ENCODE results near the gene WWOX.

The WWOX gene

GRCh38 chr16:79181419-79181818 is 1082.0 kb downstream of the WWOX start:
- DNase-seq = no peak
- no peak for ATAC-seq

DNA sequence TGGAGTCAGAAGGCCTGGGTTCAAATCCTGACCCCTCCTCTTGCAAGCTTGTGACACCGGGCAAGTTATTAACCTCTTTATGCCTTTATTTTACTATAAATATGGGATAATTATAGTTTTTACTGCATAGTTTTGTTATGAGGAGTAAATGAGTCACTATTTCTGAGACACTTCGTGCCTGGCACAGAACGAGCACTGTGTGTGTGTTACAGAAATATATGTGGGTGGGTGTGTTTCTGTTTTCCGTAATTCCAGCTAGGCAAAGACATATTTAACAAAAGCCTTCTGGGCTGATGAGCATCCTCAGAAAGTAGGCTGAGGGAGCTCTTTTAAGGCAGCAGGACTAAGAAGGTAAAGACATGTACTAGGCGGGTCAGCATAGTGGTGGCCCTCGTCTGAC is 1083.2 kb downstream of the WWOX start:
- no peak for ATAC-seq
- DNase-seq = no peak

- ATAC-seq = no peak
- DNase-seq = no peak
Measured at GRCh38 chr16:79183571-79183970, 1084.1 kb downstream of the WWOX start.

DNA sequence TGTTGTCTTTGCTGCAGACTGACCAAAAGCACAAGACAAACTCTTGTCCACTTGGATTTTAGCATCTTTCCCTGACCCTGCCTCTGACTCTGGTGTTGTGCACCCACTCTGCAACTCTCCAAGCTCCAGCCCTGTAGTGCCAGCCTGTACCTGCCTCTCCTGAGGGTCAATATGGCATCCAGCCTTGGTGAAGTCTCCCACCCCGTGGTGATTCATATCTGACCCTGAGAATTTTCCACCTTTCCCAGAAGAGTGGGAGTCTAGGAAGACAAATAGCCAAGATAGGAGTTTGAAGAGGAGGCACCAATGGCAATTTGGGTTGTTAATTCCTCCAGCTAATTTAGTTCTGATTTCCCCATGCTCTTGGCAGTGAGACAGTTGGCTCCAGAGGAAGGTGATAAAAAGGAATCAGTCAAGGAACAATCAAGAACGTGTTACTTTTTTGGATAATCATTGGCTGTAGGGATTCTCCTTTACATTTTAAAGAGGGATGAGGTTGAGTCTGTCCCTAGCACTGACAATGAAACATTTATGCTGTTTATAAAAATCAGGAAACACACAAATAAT is 1085.1 kb downstream of the WWOX start:
- no peak for ATAC-seq

DNA sequence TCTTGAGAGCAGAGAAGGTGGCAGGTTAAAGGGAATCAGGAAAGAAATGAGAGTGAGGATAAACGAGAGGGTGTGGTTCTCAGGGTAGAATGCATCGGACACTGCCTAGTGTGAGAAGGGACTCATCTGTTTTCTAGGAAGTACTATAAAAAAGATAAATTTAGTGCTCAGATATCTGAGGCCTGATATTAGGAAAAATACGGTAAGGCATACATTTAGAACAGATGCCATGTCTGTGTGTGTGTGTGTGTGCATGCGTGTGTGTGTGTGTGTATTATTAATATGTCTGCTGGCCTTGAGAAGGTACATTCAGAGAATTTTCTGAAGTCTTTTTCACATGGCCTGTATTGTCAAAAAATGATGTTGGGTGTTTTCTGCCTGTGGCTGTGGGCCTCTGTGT is 1086.3 kb downstream of the WWOX start:
- ATAC-seq = no peak
- no peak for DNase-seq

More for the DNA sequence above, 1085.1 kb downstream of the WWOX start:
- no peak for DNase-seq

DNA sequence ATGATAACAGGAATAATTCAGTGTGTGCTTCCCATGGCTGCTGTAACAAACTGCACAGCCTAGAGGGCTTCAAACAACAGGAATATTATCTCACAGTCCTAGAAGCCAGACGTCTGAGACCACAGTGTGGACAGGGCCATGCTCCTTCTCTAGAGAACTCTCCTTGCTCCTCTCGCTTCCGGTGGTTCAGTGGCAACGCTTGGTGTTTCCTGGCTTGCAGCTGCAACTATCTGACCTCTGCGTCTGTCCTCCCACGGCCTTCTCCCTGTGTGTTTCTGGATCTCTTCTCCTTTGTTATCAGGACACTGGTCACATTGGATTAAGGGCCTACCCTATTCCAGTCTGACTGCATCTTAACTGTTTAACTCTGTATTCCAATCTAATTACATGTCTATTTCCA is 1086.7 kb downstream of the WWOX start:
- ATAC-seq (no peak), DNase-seq (no peak)

DNA sequence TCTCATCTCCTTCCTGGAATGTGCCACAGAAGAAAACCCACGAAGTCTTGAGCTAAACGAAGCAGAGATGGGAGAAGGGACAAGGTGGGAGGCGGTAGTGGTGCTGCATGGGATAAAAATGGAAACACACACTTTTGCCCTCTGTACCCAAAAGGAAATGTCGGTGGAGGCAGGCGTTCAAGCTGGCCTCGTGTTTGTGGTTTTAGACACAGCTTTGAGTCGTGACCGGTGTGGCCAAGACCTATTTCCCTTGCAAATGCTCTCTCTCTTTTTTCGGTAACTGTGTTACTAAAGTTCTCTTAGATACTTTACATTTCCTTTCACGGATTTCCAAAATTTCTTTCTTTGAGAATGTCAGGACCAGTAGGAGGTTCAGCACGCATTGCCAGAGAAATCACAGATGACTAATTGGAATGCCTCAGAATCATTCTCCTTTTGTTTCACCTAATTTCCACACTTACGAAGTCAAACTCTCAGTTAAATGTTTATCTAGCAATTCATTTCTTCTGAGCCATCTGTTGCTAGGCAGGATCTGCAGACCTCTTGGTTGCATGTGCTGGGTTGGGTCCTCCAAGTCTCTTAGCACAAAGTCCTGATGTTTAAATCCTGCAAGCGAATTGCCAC is 1088.8 kb downstream of the WWOX start:
- DNase-seq = no peak
- ATAC-seq = no peak

- no peak for DNase-seq
Measured at GRCh38 chr16:79188739-79189122, 1089.3 kb downstream of the WWOX start.

GRCh38 chr16:79190542-79190941 is 1091.1 kb downstream of the WWOX start:
- no peak for ATAC-seq
- no peak for DNase-seq

More at GRCh38 chr16:79188739-79189122, 1089.3 kb downstream of the WWOX start:
- no peak for ATAC-seq

- DNase-seq (no peak), ATAC-seq (no peak)
Measured at GRCh38 chr16:79191933-79192332, 1092.5 kb downstream of the WWOX start.

DNA sequence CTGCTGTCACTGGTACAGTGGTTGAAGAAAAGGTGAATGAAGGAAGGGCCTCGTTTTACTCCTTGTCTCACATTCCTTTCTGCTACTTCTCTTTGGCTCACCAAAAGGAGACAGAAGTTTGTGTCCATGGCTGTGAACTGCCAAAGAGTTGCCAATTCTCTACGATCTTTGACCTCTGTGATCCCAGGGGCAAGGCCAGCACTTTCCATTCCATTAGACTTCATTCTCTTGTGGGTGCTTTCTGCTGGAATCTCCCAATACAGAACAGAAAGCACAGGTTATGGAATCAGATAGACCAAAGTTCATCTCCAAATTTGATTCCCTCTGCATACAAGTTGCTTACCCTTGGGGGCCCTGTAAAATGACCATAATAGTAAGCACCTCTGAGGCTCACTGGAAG is 1093.5 kb downstream of the WWOX start:
- DNase-seq (no peak), ATAC-seq (no peak)

GRCh38 chr16:79194291-79194690 is 1094.8 kb downstream of the WWOX start:
- ATAC-seq (no peak), DNase-seq (no peak)

- DNase-seq (no peak), ATAC-seq (no peak)
Measured at GRCh38 chr16:79195938-79196337, 1096.5 kb downstream of the WWOX start.

DNA sequence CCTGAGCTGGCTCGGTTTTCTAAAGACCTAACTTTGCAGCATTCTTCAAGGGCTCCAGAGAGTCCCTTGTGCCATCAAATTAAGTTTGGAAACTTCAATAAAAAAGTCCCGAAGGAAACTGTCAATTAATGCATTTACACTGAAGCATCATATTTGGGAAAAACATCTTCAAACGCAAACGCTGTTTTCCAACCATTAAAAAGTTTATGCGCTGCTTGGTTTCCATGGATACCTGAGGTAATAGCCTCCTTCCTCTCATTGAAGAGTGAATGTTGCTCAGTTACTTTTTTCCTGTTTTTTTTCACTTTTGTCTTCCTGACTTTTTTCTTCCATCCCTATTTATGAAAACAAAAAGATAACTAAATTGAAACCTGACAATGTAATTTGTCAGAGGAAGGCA is 1102.0 kb downstream of the WWOX start:
- DNase-seq (no peak), ATAC-seq (no peak)

DNA sequence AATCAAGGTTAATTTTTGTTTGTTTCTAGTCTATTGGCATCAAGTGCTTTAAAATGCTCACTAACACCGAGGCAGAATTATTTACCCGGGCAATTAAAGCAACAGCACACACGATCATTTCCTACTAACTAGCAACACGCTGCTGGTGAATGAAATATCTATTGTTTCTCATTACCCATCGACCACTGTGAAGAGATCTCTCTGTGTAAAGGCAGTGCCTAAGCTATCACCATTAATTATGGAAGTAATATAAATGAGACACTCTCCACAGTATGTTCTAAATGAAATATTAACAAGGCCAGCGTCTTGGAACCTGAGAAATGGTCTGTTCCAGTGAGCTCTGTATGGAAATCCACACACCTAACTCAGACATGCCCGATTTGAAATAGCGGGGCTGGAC is 1103.5 kb downstream of the WWOX start:
- ATAC-seq = no peak
- DNase-seq = no peak

DNA sequence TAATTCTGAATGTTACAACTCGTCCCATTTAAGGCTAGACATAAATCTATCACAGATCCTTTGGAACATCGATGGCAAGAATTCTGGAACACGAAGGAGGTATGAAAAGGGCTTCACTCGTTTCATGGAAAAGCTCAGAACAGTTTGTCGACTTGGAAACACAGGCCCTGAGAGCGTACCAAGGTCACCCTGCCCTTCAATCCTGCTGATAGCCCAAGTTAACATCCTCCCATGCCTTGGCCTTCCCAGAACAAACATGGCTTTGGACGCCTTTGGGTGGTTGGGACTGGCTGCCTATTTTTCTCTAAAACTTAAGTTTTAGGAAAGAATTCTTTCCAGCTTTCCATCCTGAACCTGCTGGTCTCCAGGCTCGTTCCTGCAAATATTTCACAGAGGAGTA is 1105.0 kb downstream of the WWOX start:
- ATAC-seq (no peak), DNase-seq (no peak)

DNA sequence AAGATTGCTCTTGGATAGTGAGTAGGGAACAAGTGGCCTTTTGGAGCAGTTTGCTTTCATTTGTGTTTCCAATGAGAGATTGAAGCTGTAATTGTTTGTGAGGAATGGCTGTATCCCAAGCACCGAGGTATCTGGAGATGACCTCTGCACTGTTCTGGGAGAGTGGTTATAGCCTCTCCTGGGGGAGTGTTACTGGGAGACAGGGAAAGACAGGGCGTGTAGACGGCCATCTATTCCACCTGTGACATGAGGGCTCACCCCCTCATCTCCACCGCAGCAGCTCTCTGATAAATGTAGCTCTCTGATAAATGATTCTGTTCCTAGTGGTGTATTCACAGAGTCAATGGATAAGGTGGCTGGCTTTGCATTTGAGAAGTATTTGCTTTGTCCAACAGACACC is 1107.4 kb downstream of the WWOX start:
- no peak for DNase-seq
- no peak for ATAC-seq

DNA sequence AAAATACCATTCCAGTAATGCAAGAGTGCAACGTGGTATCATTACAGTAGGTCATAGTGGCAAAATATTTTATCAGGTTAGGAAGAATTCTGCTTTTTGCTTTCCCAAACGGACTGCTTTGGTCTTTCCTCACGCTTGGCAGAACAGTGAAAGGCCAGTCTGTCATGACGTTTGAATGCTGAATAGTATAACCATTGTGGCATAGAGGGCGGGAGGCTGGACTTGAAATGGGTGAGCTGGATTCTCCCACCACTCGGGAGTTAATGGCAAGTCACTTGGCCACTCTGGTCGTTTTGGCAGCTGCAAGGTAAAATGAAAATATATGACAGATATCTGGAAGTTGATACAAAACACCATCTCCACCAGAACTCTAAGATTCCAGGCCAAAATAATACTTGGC is 1109.9 kb downstream of the WWOX start:
- ATAC-seq = no peak
- no peak for DNase-seq

- no peak for DNase-seq
- ATAC-seq = peak; percentile 57
Measured at GRCh38 chr16:79210607-79211006, 1111.2 kb downstream of the WWOX start.

DNA sequence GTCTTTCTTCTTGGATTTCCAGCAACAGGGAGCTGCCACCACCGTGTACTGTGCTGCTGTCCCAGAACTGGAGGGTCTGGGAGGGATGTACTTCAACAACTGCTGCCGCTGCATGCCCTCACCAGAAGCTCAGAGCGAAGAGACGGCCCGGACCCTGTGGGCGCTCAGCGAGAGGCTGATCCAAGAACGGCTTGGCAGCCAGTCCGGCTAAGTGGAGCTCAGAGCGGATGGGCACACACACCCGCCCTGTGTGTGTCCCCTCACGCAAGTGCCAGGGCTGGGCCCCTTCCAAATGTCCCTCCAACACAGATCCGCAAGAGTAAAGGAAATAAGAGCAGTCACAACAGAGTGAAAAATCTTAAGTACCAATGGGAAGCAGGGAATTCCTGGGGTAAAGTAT is 1112.1 kb downstream of the WWOX start:
- no peak for ATAC-seq
- DNase-seq = no peak

DNA sequence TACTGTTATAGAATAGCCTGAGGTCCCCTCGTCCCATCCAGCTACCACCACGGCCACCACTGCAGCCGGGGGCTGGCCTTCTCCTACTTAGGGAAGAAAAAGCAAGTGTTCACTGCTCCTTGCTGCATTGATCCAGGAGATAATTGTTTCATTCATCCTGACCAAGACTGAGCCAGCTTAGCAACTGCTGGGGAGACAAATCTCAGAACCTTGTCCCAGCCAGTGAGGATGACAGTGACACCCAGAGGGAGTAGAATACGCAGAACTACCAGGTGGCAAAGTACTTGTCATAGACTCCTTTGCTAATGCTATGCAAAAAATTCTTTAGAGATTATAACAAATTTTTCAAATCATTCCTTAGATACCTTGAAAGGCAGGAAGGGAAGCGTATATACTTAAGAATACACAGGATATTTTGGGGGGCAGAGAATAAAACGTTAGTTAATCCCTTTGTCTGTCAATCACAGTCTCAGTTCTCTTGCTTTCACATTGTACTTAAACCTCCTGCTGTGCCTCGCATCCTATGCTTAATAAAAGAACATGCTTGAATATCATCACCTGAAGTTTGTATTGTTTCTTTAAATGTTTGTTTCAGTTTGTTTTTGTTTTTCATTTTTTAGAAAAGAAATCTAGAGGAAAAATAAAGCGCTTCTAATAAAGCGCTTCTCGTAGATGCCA is 1112.8 kb downstream of the WWOX start:
- DNase-seq (no peak), ATAC-seq (no peak)

DNA sequence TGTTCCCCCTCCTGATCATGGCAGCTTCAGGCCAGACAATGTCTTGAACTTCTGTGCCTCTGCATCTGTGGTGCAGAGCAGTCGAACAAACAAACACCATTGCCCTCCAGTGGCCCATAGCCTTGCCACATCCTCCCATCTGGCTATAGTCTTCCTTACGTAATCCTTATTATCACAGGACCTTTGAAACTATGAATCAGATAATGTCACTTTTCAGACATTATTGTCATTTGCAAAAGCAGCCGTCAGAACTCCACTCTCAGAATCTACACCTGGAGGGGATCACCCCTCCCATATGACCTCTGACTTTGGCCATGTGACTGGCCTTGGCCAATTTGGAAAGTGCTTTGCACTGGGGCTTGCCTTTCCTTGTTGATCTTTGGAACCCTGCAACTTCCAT is 1113.8 kb downstream of the WWOX start:
- ATAC-seq = no peak
- no peak for DNase-seq

DNA sequence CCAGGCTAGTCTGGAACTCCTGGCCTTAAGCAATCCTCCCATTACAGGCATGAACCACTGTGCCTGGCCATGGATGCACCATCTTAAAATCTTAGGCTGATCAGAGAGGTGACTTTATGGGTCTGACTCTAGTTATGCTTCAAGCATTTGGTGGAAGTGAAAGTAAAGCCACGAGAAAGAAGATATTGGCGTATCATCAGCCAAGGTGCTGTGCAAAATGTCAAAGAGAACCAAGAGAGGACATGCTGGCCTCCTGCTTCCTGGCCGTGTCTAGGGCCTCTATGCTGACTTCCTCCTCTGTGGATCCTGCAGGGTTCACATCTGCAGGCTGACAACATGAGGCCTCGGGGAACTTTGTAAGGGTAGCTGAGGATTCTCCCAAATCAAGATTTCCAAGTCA is 1115.8 kb downstream of the WWOX start:
- ATAC-seq (no peak), DNase-seq (no peak)

Measured in stimulated activated naive CD8-positive, alpha-beta T cell treated with anti-CD3 and anti-CD28 coated beads, Interleukin-15, Interleukin-2, amounts not matched to agents 100 U/mL and 50 U/mL, for 24 hours (primary cell).